Uterus (tissue), 2 donors: ENCODE measurements around the gene USP32.

Source experiments
- POLR2A ChIP-seq, 2 donors: fragments of 450-650 bp; IDR thresholded peaks; one replicate each; pipeline ENCODE4 v1.6.1; 2016; ENCODE audit warnings: antibody characterized with exemption in 2 of 2, mild to moderate bottlenecking in 1 of 2, moderate library complexity in 1 of 2
- TF ChIP-seq, protein P1 (sequence below), 4 experiments: fragments of 200-600 bp in 2 of 4; fragments of 450-650 bp in 2 of 4; sonication (generic) in 2 of 4; IDR thresholded peaks; one replicate each; pipeline ENCODE4 v1.5.1; 2016 to 2019; ENCODE audit warnings: antibody characterized with exemption in 4 of 4, mild to moderate bottlenecking in 2 of 4, moderate library complexity in 1 of 4

DNA sequence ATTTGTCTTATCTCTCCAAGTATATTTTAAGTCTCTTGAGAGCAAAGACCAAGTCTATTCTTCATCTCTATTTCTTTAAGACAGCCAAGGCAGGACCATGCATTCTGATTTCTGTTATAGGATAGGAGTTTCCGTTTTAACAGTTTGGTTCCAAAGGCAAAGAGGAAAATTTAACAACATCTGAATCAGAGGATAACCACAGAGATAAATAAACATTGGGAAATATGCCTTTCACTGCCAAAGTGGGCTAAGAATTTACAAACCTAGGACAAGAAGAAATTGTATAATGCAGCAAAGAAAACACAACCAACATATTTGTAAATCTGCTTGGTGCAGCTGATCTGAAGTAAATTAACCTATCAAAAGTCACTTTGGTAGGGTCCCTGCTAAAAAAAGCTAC, 37.7 kb downstream of the USP32 start:
- TF ChIP-seq, protein P1, sequence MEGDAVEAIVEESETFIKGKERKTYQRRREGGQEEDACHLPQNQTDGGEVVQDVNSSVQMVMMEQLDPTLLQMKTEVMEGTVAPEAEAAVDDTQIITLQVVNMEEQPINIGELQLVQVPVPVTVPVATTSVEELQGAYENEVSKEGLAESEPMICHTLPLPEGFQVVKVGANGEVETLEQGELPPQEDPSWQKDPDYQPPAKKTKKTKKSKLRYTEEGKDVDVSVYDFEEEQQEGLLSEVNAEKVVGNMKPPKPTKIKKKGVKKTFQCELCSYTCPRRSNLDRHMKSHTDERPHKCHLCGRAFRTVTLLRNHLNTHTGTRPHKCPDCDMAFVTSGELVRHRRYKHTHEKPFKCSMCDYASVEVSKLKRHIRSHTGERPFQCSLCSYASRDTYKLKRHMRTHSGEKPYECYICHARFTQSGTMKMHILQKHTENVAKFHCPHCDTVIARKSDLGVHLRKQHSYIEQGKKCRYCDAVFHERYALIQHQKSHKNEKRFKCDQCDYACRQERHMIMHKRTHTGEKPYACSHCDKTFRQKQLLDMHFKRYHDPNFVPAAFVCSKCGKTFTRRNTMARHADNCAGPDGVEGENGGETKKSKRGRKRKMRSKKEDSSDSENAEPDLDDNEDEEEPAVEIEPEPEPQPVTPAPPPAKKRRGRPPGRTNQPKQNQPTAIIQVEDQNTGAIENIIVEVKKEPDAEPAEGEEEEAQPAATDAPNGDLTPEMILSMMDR (IDR thresholded peaks at IDR 0.05): no peak
- no peak for TF ChIP-seq POLR2A (IDR thresholded peaks at IDR 0.05)
